ENCODE measurements around the gene PDXDC1.
"Not testable (repeated sequence)": the region's sequence is repeated elsewhere in the genome, so short reads cannot be mapped to it uniquely, and the experiment has no call there.

Gene PDXDC1

GRCh38 chr16:15135483-15136360 lies 160.9 kb downstream of the PDXDC1 start:
- not testable (repeated sequence) for DNase-seq (ENCODE audit: low read depth)

- DNase-seq (ENCODE audit: low read depth), result not testable (repeated sequence)
Observed at GRCh38 chr16:15137514-15137913, 162.7 kb downstream of the PDXDC1 start.

GRCh38 chr16:15140444-15141365 lies 165.9 kb downstream of the PDXDC1 start:
- not testable (repeated sequence) for DNase-seq (ENCODE audit: low read depth)

GRCh38 chr16:15141586-15141985 lies 166.8 kb downstream of the PDXDC1 start:
- DNase-seq (ENCODE audit: low read depth), result no peak

- DNase-seq (ENCODE audit: low read depth), result not testable (repeated sequence)
Observed at GRCh38 chr16:15142107-15142890, 167.5 kb downstream of the PDXDC1 start.

- DNase-seq (ENCODE audit: low read depth), result not testable (repeated sequence)
Observed at GRCh38 chr16:15142891-15143600, 168.2 kb downstream of the PDXDC1 start.

- not testable (repeated sequence) for DNase-seq (ENCODE audit: low read depth)
Observed at GRCh38 chr16:15143601-15144091, 168.8 kb downstream of the PDXDC1 start.

GRCh38 chr16:15144092-15144631 lies 169.3 kb downstream of the PDXDC1 start:
- not testable (repeated sequence) for DNase-seq (ENCODE audit: low read depth)

- DNase-seq (ENCODE audit: low read depth), result not testable (repeated sequence)
Observed at GRCh38 chr16:15144781-15145417, 170.1 kb downstream of the PDXDC1 start.

- DNase-seq (ENCODE audit: low read depth), result not testable (repeated sequence)
Observed at GRCh38 chr16:15145418-15146263, 170.8 kb downstream of the PDXDC1 start.

- DNase-seq (ENCODE audit: low read depth), result not testable (repeated sequence)
Observed at GRCh38 chr16:15146264-15146662, 171.4 kb downstream of the PDXDC1 start.

GRCh38 chr16:15148831-15149230 lies 174.0 kb downstream of the PDXDC1 start:
- not testable (repeated sequence) for DNase-seq (ENCODE audit: low read depth)

GRCh38 chr16:15149260-15149659 lies 174.4 kb downstream of the PDXDC1 start:
- DNase-seq (ENCODE audit: low read depth), result not testable (repeated sequence)

- DNase-seq (ENCODE audit: low read depth), result not testable (repeated sequence)
Observed at GRCh38 chr16:15154005-15154404, 179.2 kb downstream of the PDXDC1 start.

GRCh38 chr16:15154650-15155562 lies 180.1 kb downstream of the PDXDC1 start:
- peak; percentile 61 for DNase-seq (ENCODE audit: low read depth)

- DNase-seq (ENCODE audit: low read depth), result not testable (repeated sequence)
Observed at GRCh38 chr16:15157644-15158043, 182.8 kb downstream of the PDXDC1 start.

- not testable (repeated sequence) for DNase-seq (ENCODE audit: low read depth)
Observed at GRCh38 chr16:15159671-15160070, 184.8 kb downstream of the PDXDC1 start.

GRCh38 chr16:15160571-15160970 lies 185.7 kb downstream of the PDXDC1 start:
- DNase-seq (ENCODE audit: low read depth), result not testable (repeated sequence)

Data from GM04503 (cell line).